OCI-LY7 (cell line): ENCODE results near the gene ADM5.

Experiments used
- CTCF ChIP-seq: fragments of 200-600 bp; sonication (generic); conservative IDR thresholded peaks from 2 replicates; pipeline ENCODE4 v1.5.1; 2014; ENCODE audit warnings: mild to moderate bottlenecking, antibody characterized with exemption, low read length, moderate library complexity, mixed read lengths
- EZH2phosphoT487 ChIP-seq: fragments of 200-600 bp; sonication (generic); IDR thresholded peaks from 2 replicates; pipeline ENCODE4 v1.6.1; 2018; ENCODE audit warnings: low read depth, borderline replicate concordance, mild to moderate bottlenecking, mixed run types, antibody characterized with exemption, low read length, moderate library complexity, mixed read lengths

GRCh38 chr19:49643466-49643865 is 45.9 kb upstream of the ADM5 start:
- TF ChIP-seq CTCF = no peak
- TF ChIP-seq EZH2phosphoT487 = no peak
